TTC549 (cell line): ENCODE data around the gene TDRD9.

Source experiments
- FAIRE-seq: peaks from 2 replicates; lab custom pipeline; 2012; peaks lifted over from hg19 to GRCh38; lab: Jason Lieb, UNC

TDRD9 gene

GRCh38 chr14:104025534-104025933 is 97.3 kb downstream of the TDRD9 start:
- FAIRE-seq = no peak

DNA sequence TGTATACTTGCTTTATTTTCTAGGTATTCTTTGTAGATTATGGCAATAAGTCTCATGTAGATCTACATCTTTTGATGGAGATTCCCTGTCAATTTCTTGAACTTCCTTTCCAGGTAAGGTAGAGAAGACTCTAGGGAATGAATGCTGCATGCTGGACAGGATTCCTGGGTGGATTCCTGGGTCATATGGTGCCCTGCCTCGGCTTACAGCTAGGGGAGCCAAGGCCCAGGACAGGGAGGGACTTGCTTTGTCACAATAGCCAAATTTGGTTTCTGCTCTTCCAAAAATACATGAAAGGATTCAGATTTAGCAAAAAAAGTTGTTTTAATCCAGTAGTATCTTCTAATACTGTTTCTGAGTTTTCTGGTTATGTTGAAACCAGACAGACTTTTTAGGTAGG is 97.8 kb downstream of the TDRD9 start:
- FAIRE-seq = no peak

GRCh38 chr14:104030958-104031357 is 102.7 kb downstream of the TDRD9 start:
- no peak for FAIRE-seq

GRCh38 chr14:104031384-104031783 is 103.1 kb downstream of the TDRD9 start:
- no peak for FAIRE-seq

GRCh38 chr14:104034976-104035699 is 106.9 kb downstream of the TDRD9 start:
- FAIRE-seq = no peak

DNA sequence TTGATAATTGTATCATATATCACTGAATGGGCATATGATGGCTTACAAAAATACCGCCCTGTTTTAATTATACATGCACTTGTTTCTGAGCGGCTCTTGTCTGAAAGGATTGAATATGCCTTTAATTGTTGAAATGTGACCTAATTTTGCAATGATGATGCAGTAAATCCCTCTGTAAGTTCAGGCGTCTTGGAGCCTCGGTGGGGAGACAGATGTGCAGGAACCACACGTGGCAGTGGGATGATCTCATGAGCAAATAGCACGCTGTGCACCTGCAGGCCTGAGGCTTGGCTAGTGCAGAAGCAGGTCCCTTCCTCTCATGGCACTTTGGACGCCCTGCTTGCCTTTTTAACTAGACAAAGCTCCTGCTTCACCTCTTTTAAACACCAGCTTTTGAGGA is 108.0 kb downstream of the TDRD9 start:
- FAIRE-seq = no peak

DNA sequence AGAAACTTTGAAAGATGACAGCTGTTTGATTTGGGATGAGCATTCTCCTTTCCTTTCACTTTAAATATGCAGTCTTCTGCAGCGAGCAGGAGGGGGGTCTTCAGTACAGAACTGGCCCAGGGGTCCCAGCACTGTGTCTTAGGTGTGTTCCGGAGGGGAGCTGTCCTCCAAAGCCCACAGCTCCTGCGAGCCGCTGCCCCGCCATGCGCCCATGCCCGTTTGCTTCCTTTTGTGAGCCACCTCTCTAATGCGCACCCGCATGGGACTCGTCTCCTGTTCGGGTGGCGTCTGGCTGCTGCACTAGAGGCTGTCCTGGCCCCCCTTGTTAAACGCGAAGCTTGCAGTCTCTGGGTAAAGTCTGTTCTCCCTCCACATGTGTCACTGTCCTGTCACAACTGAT is 108.8 kb downstream of the TDRD9 start:
- FAIRE-seq = no peak

GRCh38 chr14:104037903-104038302 is 109.6 kb downstream of the TDRD9 start:
- no peak for FAIRE-seq

- FAIRE-seq = no peak
Measured at GRCh38 chr14:104039214-104039613, 111.0 kb downstream of the TDRD9 start.

- no peak for FAIRE-seq
Measured at GRCh38 chr14:104040539-104040938, 112.3 kb downstream of the TDRD9 start.

DNA sequence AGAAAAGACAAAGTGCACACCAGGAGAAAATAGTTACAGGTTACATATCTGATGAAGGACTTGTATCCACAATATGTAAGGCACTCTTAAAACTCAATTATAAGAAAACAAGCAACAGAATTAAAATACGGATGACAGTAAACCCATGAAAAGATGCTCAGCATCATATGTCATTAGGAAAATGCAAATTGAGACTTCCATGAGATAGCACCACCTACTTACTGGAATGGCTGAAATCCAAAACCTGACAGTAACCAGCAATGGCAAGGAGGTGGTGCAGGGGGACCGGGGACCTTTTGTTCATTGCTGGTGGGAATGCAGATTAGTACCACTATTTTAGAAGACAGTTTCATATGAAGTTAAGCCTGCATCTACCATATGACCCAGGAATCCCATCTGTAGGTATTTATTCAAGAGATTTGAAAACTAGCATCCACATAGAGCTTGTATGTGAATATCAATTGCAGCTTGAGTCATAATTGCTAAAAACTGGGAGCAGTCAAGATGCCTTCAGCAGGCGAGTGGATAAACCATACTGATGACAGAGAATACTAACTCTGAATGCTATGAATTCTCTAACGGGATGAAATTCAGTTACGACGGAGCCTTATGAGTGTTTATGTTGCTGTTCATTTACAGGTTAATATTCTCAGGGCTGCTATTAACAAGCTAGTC is 113.3 kb downstream of the TDRD9 start:
- FAIRE-seq = no peak

DNA sequence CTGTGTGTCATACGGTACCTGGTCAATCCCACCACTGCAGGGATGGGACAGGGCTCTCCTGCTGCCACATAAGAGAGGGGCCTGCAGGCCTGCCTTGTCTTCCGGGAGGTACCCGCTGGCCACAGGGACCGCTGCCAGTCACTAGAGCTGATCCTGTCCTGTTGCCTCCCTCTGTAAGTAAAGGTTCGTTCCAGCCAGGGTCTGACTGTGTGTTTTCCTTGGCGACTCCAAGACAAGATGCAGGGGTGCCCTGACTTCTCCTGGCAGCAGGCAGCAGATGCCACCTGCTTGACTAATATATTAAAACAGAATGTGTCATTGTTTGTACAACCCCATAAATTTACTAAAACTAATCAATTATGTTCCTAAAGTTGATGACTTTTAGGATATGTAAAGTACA is 115.8 kb downstream of the TDRD9 start:
- no peak for FAIRE-seq

DNA sequence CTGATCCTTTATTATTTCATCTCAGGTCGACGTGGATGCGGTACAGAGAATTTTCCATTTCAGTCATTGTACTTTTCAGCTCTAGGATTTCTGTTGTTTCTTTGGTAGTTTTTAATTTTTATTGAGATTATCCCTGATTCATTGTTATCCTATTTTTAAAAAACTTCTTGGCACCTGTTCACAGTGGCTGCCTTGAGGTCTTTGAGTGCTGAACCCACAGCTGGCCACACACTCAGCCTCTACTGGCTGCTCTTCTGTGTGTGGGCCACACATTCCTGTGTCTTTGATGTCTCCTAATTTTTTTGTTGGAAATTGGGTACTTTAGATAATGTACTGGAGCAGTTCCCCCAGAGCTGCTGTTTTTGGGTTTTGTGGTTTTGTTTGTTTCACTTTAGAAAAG is 119.5 kb downstream of the TDRD9 start:
- FAIRE-seq = no peak

DNA sequence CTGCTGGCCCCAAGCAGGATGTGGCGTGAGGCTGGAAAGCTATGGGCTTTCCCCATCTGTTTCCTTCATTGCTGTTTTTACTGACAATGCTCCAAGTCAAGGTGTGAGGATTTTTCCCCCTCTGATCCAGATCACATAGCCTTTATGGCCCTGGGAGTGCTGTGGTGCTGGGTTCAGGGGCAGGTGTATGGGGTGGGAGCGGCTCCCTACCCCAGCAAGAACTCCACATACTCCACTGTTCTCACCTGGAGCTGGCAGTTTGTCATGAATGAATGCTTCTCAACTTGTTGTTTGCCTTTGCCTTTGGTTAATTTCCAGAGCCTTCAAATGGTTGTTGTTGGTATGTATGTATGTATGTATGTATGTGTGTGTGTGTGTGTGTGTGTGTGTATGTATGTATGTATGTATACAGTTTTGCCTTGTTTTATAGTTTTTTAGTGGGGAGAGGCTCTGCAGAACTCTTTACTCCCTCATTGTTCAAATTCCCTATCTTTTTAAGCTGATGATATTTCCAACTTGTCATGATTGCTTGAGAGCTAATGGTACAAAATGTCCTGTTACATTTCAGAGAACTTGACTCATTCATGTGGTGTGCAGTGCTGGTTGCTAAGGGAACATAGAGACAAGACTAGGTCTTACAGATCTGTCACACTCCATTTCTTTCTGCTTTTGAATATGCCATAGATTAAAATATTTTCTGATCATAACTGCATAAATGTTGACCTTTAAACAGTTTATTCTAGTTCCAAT is 120.7 kb downstream of the TDRD9 start:
- FAIRE-seq = no peak

- FAIRE-seq = no peak
Measured at GRCh38 chr14:104049576-104050240, 121.5 kb downstream of the TDRD9 start.

GRCh38 chr14:104051092-104051813 is 123.0 kb downstream of the TDRD9 start:
- FAIRE-seq = no peak

GRCh38 chr14:104054222-104054905 is 126.1 kb downstream of the TDRD9 start:
- no peak for FAIRE-seq

GRCh38 chr14:104062281-104062680 is 134.0 kb downstream of the TDRD9 start:
- no peak for FAIRE-seq

DNA sequence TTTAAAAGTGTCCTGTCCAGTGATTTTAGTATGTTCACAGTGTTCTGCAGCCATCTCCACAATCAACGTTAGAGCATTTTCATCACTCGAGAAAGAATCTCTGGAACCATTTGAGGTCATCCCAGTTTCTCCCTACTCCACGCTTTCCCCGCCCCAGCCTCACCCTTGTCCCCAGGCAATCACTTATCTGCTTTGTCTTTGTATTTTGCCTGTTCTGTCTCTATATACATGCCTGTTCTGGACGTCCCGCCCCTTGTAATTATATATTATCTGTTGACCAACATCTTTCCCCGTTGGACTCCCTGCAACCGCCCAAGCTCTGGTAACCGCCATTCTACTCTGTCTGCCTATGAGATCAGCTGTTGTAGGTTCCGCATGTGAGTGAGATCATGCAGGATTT is 135.7 kb downstream of the TDRD9 start:
- no peak for FAIRE-seq

DNA sequence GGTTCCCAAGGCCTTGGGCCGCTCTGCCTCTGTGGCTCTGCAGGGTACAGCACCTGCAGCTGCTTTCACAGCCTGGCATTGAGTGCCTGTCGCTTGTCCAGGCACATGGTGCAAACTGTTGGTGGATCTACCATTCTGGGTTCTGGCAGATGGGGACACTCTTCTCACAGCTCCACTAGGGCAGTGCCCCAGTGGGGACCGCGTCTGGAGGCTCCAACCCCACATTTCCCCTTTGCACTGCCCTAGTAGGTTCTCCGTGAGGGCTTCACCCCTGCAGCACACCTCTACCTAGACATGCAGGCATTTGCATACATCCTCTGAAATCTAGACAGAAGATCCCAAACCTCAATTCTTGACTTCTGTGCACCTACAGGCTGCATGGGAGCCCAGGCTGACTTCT is 138.0 kb downstream of the TDRD9 start:
- no peak for FAIRE-seq

DNA sequence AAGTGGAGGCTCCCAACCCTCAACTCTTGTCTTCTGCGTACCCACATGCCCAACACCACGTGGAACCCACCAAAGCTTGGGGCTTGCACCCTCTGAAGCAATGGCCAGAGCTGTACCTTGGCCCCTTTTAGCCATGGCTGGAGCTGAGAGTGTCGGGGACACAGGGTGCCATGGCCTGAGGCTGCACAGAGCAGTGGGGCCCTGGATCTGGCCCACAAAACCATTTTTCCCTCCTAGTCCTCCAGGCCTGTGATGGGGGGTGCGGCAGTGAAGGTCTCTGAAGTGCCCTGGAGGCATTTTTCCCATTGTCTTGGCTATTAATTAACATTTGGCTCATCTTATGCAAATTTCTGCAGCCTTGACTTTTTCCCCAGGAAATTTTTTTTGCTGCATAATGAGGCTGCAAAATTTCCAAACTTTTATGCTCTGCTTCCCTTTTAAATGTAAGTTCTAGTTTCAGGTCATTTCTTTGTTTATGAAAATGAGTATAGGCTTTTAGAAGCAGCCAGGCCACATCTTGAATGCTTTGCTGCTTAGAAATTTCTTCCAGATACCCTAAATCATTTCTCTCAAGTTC is 138.6 kb downstream of the TDRD9 start:
- FAIRE-seq = no peak
